Measurements from ENCODE around the gene TEN1. TPM values are rescaled to one million over a fixed set of nuclear protein-coding genes. Genes with fewer than 3 reads are reported as not detected.

TEN1 gene
- total and polyA plus RNA-seq, 2 of the 13 experiments (the other 11 are each of a cell fraction or from before 2014, with no cell fraction given), result 18.0 to 21.3 TPM

- TF ChIP-seq RORA (CRISPR knock-in tag; IDR thresholded peaks at IDR 0.05), result no peak
- TF ChIP-seq ZNF788 (CRISPR knock-in tag; IDR thresholded peaks at IDR 0.05; ENCODE audit: borderline replicate concordance), result no peak
- peak; percentile 26; the same call in 1 of the 2 replicates for TF ChIP-seq HOMEZ (CRISPR knock-in tag; IDR thresholded peaks at IDR 0.05; ENCODE audit: low read depth)
- no peak for TF ChIP-seq ZNF775 (CRISPR knock-in tag; IDR thresholded peaks at IDR 0.05; ENCODE audit: borderline replicate concordance)
- no peak for TF ChIP-seq CREBL2 (CRISPR knock-in tag; IDR thresholded peaks at IDR 0.05; ENCODE audit: borderline replicate concordance)
- TF ChIP-seq ATF7 (IDR thresholded peaks at IDR 0.05), result no peak
- TF ChIP-seq ATF7 (CRISPR knock-in tag; IDR thresholded peaks at IDR 0.05), result no peak
- TF ChIP-seq ZMAT5 (CRISPR knock-in tag; IDR thresholded peaks at IDR 0.05; ENCODE audit: borderline replicate concordance, low read depth), result no peak
- TF ChIP-seq ZNF616 (CRISPR knock-in tag; IDR thresholded peaks at IDR 0.05; ENCODE audit: low read depth), result no peak
- no peak for TF ChIP-seq ZXDC (CRISPR knock-in tag; IDR thresholded peaks at IDR 0.05)
- TF ChIP-seq ZNF710 (CRISPR knock-in tag; IDR thresholded peaks at IDR 0.05; ENCODE audit: borderline replicate concordance), result peak; percentile 53; the same call in 1 of the 2 replicates
- no peak for TF ChIP-seq KLF6 (CRISPR knock-in tag; IDR thresholded peaks at IDR 0.05)
- peak; percentile 39; the same call in 1 of the 2 replicates for TF ChIP-seq DRAP1 (CRISPR knock-in tag; IDR thresholded peaks at IDR 0.05)
- TF ChIP-seq SMAD9 (CRISPR knock-in tag; IDR thresholded peaks at IDR 0.05), result no peak
- peak; percentile 57; the same call in 1 of the 2 replicates for TF ChIP-seq KDM2A (CRISPR knock-in tag; IDR thresholded peaks at IDR 0.05; ENCODE audit: borderline replicate concordance, low read depth)
- no peak for TF ChIP-seq SP2 (CRISPR knock-in tag; IDR thresholded peaks at IDR 0.05)
- TF ChIP-seq SMAD3 (CRISPR knock-in tag; IDR thresholded peaks at IDR 0.05), result no peak
- peak in 1 of 2 experiments; percentile 71; a peak in 1 of 4 replicates for TF ChIP-seq HMGXB4 (CRISPR knock-in tag; IDR thresholded peaks at IDR 0.05; ENCODE audit: borderline replicate concordance in 1 of 2, low read depth in 1 of 2)
- TF ChIP-seq GZF1 (CRISPR knock-in tag; IDR thresholded peaks at IDR 0.05), result no peak
Observed at GRCh38 chr17:76032073-76032779, 53.2 kb downstream of the TEN1 start (continued).

Measured in HepG2 (cell line).